ENCODE data around the gene ACP7.
"Not testable (repeated sequence)": the region's sequence is repeated elsewhere in the genome, so short reads cannot be mapped to it uniquely, and the experiment has no call there.

ACP7 gene

DNA sequence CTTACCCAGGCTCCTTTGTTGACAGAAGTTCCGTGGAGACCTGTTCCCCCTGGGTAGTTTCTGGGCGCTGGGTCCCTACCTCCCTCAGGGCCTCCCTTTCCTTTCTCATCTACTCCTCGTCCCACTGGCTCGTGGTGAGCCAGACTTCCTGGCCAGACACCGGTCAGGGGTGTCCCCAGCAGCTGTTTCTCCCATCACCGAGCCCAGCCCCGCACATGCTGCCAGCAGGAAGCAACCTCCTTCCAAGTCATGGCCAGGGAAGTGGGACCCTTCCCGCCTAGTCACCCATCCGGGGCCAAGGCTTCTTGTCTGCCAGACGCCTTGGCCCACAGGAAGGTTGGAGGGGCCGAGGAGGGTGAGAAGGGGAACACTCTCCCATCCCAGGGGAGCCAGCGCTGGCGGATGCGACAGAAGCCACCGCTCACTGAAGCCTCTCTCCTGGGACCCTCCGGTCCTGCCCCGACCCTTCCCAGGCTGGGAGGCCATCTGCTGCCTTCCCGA, 47.1 kb downstream of the ACP7 start:
- no peak for DNase-seq (ENCODE audit: low read depth in 2 of 2)

DNA sequence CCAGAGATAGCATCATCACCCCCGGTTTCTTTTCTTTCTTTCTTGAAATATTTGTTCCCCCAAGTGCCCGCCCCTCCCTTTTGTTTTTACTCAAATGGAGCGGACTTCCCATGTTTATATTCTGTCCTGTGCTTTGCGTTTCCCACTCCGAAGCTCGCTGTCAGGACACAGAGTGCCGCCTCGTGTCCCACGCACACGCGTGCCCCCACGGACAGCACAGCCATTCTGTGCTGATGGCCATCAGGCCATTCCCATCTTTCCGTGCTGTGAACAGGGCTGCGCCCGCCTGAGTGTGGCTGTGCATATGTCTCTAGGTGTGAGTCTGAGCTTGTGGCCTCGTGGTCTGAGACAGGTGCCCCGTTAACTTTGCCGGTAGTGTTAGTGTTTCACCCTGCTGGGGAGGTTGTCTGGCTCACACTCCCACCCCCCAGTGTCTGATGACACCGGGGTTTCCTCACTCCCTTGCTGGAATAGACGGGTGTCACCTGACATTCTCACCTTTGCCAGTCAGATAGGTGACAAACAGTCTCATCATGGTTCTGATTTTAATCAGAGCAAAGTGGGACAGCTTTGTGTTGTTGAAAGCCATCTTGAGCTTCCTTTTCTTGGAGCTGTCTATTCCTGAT, 48.3 kb downstream of the ACP7 start:
- no peak for DNase-seq (ENCODE audit: low read depth in 2 of 2)

DNA sequence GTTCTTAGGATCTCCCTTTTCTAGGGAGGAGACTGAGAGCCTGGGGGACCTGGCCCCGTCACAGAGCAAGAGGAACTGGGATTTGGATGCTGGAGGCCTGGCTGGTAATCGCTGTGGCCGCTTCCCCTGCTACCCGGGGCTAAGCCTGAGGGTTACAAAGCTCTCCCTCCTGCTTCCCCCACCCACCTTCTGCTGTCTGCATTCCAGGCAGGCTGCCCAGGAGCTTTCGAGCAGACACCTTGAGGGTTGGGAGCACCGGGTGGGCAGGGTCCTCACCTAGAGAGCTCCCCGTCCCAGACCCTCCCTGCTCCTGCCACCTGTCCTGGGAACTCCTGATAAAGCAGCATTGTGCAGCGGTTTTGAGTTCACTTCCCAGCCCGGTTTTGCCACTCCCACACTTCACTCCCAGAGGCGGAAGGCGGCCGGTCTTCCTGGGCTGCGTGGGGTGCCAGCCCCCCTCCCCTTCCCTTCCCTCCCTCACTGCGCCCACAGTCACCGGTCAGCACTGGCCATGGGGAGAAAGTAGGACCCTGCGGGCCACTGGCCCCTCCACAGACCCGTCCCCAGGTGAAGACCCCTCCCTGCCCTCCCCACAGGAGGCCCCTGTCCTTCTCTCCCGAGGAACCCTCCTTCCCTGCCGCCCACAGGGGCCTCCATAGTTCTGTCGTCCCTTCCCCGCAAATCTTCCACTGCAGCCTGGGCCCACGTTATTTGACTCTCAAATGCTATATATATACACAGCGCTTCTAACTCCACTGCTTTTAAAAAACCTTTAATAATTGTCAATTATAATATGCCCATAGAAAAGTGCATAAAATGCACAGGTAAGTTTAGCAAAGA, 49.5 kb downstream of the ACP7 start:
- no peak for DNase-seq (ENCODE audit: low read depth in 2 of 2)

DNA sequence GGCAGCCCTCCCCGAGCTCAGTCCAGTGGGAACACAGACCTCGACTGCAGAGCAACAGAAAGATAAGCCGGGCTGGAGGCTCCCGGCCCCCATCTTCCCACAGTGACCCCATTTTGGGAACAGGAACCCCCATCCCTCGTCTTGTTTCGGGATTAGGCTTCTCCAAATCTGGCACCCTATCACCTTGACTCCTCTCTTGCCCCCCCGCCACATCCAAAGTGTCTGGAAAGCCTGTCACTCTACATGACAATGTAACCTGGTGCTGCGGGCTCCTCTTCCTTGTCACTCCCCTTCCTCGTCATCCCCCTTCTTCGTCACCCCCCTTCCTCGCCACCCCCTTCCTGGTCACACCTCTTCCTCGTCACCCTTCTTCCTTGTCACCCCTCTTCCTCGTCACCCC, 51.5 kb downstream of the ACP7 start:
- no peak for DNase-seq (ENCODE audit: low read depth in 2 of 2)

DNA sequence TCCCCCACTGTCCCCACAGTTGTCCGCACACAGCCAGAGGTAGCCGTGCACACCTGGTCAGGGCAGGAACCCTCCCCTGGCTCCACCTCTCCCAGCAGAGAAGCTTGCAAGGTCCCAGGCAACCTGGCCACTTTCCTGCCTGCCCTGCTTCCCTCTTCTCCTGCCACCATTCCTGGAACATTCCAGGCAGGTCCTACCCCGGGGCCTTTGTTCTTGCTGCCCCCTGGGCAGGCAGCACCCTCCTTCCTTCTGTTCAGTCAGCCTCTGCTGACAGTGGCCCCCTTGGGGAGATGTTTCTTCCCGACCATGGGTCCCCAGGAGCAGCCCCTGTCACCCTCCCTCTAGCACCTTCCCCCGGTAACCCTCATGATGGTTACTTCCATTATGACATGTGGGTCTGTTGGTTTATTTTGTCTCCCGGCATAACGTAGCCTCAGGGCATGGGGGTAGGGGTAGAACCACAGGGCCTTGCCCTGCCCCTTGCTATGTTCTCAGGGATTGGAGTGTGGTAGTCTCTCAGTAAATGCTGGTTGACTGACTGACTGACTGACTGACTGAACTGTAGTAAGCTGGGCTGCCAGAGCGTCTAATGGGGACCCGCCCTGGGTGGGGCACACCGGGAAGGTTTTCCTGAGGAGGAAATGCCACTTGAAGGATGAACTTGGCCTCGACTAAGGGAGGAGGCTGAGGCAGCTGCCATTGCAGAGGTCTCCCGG, 52.2 kb downstream of the ACP7 start:
- DNase-seq (ENCODE audit: low read depth in 2 of 2), result no peak

DNA sequence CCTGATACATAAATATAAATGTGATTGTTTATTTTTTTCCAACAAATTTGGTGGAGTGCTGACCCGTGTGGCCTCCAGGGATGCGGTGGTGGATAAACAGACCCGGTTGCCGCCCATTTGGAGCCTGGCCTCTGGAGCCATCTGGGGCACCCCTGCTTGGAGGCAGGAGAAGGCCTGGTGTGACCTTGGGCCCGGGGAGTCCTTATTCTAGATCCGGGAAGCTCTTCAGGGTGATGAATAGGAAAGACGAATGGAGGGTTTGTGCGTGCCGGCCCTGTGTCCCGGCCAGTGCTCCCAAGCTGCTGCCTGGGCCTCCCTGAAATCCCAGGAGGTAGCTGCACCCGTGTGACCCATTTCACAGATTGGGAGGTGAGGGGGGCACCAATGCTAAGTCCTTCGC, 53.0 kb downstream of the ACP7 start:
- DNase-seq (ENCODE audit: low read depth in 2 of 2), result no peak

DNA sequence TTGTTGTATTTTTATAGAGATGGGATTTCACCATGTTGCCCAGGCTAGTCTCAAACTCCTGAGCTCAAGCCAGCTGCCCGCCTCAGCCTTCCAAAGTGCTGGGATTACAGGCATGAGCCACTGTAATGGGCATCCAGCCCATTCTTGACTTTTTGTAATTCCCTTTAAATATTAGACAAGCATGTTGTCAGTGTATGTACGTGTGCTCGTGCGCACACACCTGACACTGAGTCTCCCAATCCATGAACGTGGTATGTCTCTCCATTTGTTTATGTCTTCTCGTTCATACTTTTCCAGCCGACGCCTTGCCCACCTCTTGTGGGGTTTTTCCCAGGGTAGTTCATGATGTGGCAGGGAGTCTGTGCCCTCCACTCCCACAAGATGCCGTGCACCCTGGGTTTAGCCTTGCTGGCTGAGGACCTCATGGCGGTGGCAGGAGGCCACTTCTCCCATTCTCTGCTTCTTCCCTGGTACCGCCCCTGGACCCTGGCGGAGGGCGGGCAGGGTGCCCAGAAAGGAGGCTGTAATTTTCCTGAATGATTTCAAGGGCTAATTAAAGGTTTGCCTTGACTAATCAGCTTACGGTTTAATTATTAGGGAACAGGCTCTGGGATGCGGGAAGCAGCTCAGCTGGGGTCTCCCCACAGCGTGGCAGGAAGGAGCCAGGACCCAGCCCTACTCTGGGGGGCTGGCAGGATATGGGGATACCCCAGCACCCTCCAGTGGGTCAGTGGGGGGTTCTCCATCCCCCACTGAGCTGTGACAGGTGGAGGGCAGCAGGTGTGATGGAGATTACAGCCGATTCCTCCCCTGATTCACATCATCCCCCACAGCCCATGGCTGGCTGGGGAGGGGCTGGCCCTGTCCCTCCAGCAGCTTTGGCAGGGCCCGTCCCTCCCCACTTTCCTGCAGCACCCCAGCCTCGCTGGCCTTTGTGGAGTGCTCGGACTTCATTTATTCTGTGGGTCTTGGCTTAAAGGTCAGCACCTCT, 54.3 kb downstream of the ACP7 start:
- DNase-seq (ENCODE audit: low read depth in 2 of 2), result no peak

DNA sequence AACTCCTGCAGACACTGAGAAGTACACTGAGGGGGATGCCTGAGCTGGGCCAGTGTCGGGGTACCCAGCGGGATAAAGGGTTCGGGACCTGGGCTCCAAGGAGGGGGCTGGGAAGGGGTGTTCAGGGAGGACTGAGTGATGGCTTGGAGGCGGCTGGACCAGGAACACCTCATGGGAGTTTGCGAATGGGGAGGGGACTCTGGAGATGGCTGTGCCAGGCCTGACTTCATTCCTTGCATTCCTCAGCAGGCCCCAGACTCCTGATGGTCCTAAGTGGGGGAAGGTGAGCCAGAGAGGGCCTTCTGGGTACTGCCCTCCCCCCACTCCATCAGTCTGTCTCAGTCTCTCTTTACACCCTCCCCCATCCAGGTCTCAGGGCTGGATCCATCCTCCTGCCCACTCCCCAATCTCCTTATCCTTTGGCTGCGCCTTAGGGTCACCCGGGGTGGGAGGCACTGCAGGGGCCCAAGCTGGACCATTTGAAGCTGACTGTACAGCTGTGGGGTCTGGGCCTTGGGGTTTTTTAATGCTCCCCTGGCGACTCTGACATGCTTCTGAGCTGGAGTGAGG, 55.2 kb downstream of the ACP7 start:
- DNase-seq (ENCODE audit: low read depth in 2 of 2), result no peak

DNA sequence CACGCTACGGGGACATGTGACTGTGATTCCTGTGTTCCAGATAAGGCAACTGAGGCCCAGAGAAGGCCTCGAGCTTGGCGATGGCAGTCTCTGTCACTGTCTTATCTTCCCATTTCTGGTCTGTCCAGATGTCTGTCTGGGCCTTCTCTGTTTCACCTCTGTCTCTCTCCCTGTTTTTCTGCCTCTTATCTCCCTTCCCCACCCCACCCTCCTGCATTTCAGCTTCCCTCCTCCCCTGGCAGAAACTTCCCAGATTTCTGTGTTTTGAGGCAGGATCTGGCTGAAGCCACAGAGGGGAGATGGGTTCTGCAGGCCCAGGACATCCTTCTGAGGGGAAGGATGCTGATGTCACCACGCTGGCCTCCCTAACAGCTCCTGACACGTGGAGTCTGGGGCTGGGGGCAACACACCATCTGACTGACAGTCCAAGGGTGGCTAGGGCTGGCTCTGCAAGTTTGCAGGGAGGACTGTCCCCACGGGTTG, 55.8 kb downstream of the ACP7 start:
- no peak for DNase-seq (ENCODE audit: low read depth in 2 of 2)

DNA sequence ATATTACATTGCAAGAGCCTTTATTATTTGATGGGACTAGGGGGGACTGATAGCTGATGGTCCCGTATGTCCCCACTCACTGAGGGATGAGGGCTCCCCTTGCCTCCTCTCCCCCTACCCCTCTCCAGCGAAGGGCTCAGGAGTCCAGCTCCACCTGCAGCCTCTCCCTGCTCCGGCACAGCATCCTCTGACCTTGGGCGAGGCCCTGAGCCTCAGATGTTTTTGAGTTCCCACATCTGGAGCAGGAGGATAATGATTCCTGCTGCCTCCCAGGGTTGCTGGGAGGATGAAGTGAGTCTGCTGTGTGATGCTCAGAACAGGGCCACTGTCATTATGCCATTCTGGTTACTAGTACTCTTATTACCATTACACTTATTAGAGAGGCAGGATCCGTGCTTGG, 56.4 kb downstream of the ACP7 start:
- no peak for DNase-seq (ENCODE audit: low read depth in 2 of 2)

DNA sequence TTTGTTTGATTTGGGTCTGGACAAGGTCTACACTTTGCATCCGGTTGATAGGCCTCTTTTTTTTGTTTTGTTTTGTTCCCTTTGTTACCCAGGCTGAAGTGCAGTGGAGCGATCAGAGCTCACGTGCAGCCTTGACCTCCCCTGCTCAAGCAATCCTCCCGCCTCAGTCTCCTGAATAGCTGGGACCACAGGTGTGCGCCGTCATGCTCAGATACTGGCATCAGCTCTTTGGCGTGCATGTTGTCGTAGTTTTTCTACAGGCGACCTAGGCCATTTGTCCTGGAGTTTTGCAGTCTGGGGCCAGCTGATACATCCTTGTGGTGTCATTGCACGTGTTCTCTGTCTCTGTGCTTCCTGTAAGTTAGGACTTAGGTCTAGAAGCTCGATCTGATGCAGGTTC, 57.8 kb downstream of the ACP7 start:
- no peak for DNase-seq (ENCODE audit: low read depth in 2 of 2)

DNA sequence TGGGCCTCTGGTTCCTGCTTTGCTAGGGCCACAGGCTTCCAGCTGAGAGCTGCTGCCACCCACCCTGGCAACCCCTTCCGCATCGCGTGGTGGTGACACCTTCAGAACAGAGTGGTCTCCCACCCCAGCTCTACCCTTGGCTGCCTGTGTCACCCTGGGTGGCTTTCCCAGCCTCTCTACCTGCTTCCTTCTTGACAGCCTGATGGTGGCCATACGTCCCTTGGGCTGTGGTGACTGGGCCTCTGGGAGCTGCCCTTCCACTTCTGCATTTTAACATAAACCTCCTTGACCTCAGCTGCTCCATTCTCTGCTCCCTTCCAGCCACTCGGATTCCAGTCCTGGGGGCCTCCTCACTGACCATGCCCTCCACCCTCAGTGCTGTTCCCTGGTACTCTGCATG, 58.5 kb downstream of the ACP7 start:
- no peak for DNase-seq (ENCODE audit: low read depth in 2 of 2)

DNA sequence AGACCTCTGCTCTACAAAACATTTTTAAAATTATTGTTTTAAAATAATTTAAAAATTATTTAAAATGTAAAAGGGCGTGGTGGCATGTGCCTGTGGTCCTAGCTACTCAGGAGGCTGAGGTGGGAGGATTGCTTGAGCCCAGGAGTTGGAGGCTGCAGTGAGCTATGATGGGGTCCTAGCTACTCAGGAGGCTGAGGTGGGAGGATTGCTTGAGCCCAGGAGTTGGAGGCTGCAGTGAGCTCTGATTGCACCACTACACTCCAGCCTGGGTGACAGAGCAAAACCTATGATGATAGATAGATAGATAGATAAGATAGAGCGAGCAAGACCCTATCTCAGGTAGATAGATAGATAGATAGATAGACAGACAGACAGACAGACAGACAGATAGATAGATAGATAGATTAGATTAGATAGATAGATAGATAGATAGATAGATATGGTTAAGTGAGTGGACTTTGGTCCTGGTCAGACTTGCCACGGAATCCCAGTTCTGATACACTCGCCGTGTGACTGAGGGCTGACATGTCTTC, 59.7 kb downstream of the ACP7 start:
- DNase-seq (ENCODE audit: low read depth in 2 of 2), result not testable (repeated sequence)

DNA sequence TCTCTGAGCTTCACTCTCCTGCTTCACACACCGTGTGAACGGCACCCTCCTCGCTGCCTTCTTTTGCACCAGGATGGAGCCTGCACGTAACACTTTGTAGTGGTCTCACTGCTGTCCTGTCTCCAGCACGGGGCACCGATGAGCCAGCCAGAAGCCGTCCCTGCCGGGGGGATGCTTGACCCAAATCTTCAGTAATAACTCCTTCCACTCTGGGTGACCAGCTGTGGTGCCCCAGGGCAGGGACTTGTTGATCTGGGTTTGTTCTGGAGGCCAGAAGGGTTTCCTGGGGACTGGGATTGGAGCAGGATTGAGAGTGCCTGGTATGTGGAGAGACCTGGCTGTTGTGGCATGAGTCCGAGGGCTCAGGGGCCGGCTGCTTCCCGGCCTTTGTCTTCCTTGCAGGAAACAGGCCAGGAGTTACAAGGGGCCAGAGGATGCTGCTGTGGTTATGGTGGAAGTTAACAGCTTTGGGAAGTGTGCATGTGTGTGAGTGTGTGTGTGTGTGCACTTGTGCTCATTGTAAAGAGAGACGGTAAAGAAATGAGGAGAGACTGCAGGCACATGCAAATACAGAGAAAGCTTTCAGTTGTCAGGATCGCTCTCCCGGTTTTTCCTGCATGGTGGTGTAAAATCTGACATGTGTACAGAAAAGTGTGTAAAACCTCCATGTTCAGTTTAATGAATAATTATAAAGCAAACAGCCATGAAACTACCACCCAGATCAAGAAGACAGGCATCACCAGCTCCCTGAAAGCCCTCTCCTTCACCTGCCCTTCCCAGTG, 60.3 kb downstream of the ACP7 start:
- no peak for DNase-seq (ENCODE audit: low read depth in 2 of 2)

DNA sequence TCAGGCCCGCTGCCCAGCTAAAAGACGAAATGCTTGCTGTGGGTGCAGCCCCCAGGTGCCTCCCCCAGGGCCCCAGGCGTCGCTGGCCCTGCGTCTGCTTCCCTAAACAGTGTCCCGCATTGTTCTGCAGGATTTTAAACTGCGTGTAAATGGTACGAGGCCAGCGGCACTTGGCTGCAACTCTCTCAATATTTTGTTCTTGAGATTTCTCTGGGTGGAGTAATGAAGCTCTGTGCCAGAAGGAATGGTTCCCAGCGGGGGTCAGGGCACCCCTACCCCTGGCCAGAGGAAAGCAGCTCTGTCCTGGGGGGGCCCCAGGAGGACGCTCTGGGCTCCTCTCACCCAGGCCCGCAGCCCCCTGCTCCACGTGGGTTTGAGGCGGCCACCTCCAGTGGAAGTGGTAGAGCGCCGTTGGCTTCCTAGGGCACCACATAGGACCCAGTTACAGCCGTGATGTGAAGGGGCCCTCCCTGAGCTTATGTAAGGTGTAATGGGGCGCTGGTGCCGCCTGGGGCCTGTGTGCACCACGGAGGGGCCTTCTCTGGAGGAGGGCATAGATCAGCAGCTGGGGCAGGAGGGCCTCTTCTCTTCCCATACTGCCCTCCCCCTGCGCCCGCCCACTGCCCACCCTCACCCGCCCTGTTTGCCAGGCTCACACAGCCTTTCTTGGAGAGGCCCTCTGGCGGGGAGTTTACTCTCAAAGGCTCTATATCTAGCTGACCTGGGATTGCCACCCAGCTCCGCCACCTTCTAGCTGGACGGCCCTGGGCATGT, 61.2 kb downstream of the ACP7 start:
- no peak for DNase-seq (ENCODE audit: low read depth in 2 of 2)

DNA sequence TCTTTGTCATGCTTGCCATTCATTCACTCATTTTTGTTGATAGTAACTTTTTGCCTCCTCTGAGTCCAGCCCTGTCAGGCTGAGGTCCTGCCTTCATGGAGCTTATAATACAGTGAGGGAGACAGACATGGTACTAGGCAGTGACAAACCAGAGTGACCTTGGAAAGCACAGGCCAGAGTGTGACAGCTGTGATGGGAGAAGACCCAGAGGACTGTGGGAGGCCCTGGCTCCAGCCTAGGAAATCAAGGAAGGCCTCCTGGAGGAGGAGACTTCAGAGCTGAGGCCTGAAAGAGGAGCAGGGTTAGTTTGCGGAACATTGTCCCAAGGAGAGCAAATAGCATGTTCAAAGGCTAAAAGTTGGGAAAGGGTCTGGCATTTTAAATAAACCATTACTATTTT, 61.9 kb downstream of the ACP7 start:
- no peak for DNase-seq (ENCODE audit: low read depth in 2 of 2)

DNA sequence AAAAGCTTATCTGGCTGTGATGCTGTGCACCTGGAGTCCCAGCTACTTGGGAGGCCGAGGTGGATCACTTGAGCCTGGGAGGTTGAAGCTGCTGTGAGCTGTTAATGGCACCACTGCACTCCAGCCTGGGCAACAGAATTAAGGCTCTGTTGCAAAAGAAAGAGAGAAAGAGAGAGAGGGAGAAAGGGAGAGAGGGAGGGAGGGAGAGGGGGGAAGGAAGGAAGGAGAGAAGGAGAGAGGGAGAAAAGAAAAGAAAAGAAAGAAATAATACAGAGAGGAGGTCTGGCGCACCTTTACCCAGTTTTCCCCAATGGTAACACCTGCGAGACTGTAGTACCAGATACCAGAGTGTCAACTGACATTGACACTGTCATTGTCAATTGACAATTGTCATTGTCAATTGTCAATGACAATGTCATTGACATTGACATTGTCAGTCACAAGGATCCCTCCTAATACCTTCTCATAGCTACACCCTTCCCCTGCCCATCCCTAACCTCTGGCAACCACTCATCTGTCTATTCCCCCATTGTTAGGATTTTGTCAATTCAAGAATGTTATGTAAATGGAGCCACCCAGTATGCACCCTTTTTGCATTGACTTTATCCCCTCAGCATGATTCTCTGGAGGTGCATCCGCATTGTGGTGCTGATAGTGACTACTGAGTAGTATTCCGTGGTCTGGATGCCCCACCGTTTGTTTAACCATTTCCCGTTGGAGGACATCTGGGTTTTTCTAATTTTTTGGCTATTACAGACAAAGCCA, 62.7 kb downstream of the ACP7 start:
- DNase-seq (ENCODE audit: low read depth in 2 of 2), result no peak

DNA sequence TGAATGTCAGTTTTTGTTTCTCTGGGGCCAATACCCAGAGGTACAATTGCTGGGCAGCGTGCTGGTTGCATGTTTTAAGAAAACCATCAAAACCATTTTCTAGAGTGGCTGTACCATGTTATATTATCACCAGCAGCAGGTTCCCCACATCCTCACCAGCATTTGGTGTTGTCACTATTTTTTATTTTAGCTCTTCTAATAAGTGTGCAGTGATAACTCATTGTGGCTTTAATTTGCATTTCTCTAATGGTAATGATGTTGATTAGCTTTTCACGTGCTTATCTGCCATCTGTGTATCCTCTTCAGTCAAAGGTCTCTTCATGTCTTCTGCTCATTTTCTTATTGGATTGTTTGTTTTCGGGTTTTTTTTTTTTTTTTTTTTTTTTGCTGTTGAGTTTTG, 63.3 kb downstream of the ACP7 start:
- DNase-seq (ENCODE audit: low read depth in 2 of 2), result no peak

All from stimulated activated CD8-positive, alpha-beta memory T cell treated with anti-CD3 and anti-CD28 coated beads, Interleukin-2, amount 100 ng/mL, for 48 hours (primary cell).